ENCODE data around the gene ZNF618. TPM values are rescaled to one million over a fixed set of nuclear protein-coding genes. Genes with fewer than 3 reads are reported as not detected.
A peak's percentile ranks its signal among the peaks of the same experiment; 100 is the strongest.

Gene ZNF618
- total RNA-seq, 5 donors from 2014 or later (not counting 1 experiment from before 2014, with no cell fraction given): 0.73 to 3.0 (median 1.4) TPM

- POLR2A ChIA-PET: no interaction called here
- CTCF ChIA-PET: no interaction called here
- WGBS (ENCODE audit: insufficient coverage): 20% methylated on average over 1 of the region's 4 CpGs
- Mint-ChIP-seq H3K4me3 (no peak overlapping the region), H3K4me1 (no peaks in the 10 kb centered on the region), H3K9me3 (no peaks in the 10 kb centered on the region), H3K27ac (no peak overlapping the region), H3K36me3 (no peaks in the 10 kb centered on the region), H3K27me3 (peaks cover 16 to 23% of the 10 kb centered on the region in 2 donors)
- no peak overlapping the region for H3K27ac ChIP-seq (ENCODE audit: low read length)
- no peaks in the 10 kb centered on the region for H3K9me3 ChIP-seq
- no peak overlapping the region for H3K4me3 ChIP-seq (ENCODE audit: control insufficient read depth in 1 of 2, extremely low read depth in 1 of 2, low read length in 1 of 2)
- ATAC-seq (replicated peaks in 1 of 4) (no peak), DNase-seq (no peak)
- H3K4me1 ChIP-seq (ENCODE audit: control insufficient read depth in 1 of 2, extremely low read depth in 1 of 2, insufficient read depth in 2 of 2, low read length in 2 of 2): no peaks in the 10 kb centered on the region
- H3K27me3 ChIP-seq (replicated peaks in 1 of 2; ENCODE audit: control insufficient read depth in 2 of 2, extremely low read depth in 1 of 2, insufficient read depth in 2 of 2, low read length in 1 of 2): peaks cover 0 to 18% of the 10 kb centered on the region in 2 experiments
- H3K36me3 ChIP-seq (ENCODE audit: control insufficient read depth in 2 of 2, extremely low read depth in 1 of 2, insufficient read depth in 1 of 2, low read length in 1 of 2): no peaks in the 10 kb centered on the region
Observed at GRCh38 chr9:114061830-114062474, 185.8 kb downstream of the ZNF618 start.

- no peaks in the 10 kb centered on the region for H3K9me3 Mint-ChIP-seq
- Histone ChIP-seq H3K27ac (ENCODE audit: low read length) (no peak overlapping the region), H3K4me1 (ENCODE audit: control insufficient read depth in 1 of 2, extremely low read depth in 1 of 2, insufficient read depth in 2 of 2, low read length in 2 of 2) (no peaks in the 10 kb centered on the region), H3K4me3 (ENCODE audit: control insufficient read depth in 1 of 2, extremely low read depth in 1 of 2, low read length in 1 of 2) (no peak overlapping the region), H3K36me3 (ENCODE audit: control insufficient read depth in 2 of 2, extremely low read depth in 1 of 2, insufficient read depth in 1 of 2, low read length in 1 of 2) (no peaks in the 10 kb centered on the region), H3K27me3 (replicated peaks in 1 of 2; ENCODE audit: control insufficient read depth in 2 of 2, extremely low read depth in 1 of 2, insufficient read depth in 2 of 2, low read length in 1 of 2) (peaks cover 0 to 19% of the 10 kb centered on the region in 2 experiments), H3K9me3 (no peaks in the 10 kb centered on the region)
- POLR2A ChIA-PET: no interaction called here
- ATAC-seq (replicated peaks in 1 of 4) (no peak), DNase-seq (no peak)
- H3K27ac Mint-ChIP-seq: no peak overlapping the region
- no peaks in the 10 kb centered on the region for H3K36me3 Mint-ChIP-seq
- CTCF ChIA-PET: no interaction called here
- 89% methylated on average over 3 of the region's 8 CpGs for WGBS (ENCODE audit: insufficient coverage)
- no peaks in the 10 kb centered on the region for H3K4me1 Mint-ChIP-seq
- H3K27me3 Mint-ChIP-seq: peaks cover 20 to 27% of the 10 kb centered on the region in 2 donors
- no peak overlapping the region for H3K4me3 Mint-ChIP-seq
Observed at GRCh38 chr9:114065304-114065703, 189.2 kb downstream of the ZNF618 start.

- H3K36me3 Mint-ChIP-seq: no peaks in the 10 kb centered on the region
Observed at GRCh38 chr9:114069476-114070187, 193.5 kb downstream of the ZNF618 start.

GRCh38 chr9:114070188-114071103 is 194.3 kb downstream of the ZNF618 start:
- H3K4me3 ChIP-seq (ENCODE audit: control insufficient read depth in 1 of 2, extremely low read depth in 1 of 2, low read length in 1 of 2): no peak overlapping the region
- no peak overlapping the region for H3K27ac Mint-ChIP-seq
- H3K4me1 Mint-ChIP-seq: no peaks in the 10 kb centered on the region
- CTCF ChIA-PET: no interaction called here
- no peaks in the 10 kb centered on the region for H3K36me3 Mint-ChIP-seq
- peaks cover 0 to 8% of the 10 kb centered on the region in 2 experiments for H3K27me3 ChIP-seq (replicated peaks in 1 of 2; ENCODE audit: control insufficient read depth in 2 of 2, extremely low read depth in 1 of 2, insufficient read depth in 2 of 2, low read length in 1 of 2)
- H3K9me3 Mint-ChIP-seq: no peaks in the 10 kb centered on the region
- no peak for DNase-seq
- no peaks in the 10 kb centered on the region for H3K36me3 ChIP-seq (ENCODE audit: control insufficient read depth in 2 of 2, extremely low read depth in 1 of 2, insufficient read depth in 1 of 2, low read length in 1 of 2)
- WGBS (ENCODE audit: insufficient coverage): 89% methylated on average over 12 of the region's 17 CpGs
- POLR2A ChIA-PET: no interaction called here
- H3K27me3 Mint-ChIP-seq: peaks cover 8 to 15% of the 10 kb centered on the region in 2 donors
- H3K4me1 ChIP-seq (ENCODE audit: control insufficient read depth in 1 of 2, extremely low read depth in 1 of 2, insufficient read depth in 2 of 2, low read length in 2 of 2): no peaks in the 10 kb centered on the region
- peak in 1 of 4 experiments; percentile 19 for ATAC-seq (replicated peaks in 1 of 4)
- H3K9me3 ChIP-seq: no peaks in the 10 kb centered on the region
- no peak overlapping the region for H3K4me3 Mint-ChIP-seq
- no peak overlapping the region for H3K27ac ChIP-seq (ENCODE audit: low read length)

More at GRCh38 chr9:114069476-114070187, 193.5 kb downstream of the ZNF618 start:
- Histone ChIP-seq H3K27ac (ENCODE audit: low read length) (no peak overlapping the region), H3K4me3 (ENCODE audit: control insufficient read depth in 1 of 2, extremely low read depth in 1 of 2, low read length in 1 of 2) (no peak overlapping the region), H3K27me3 (replicated peaks in 1 of 2; ENCODE audit: control insufficient read depth in 2 of 2, extremely low read depth in 1 of 2, insufficient read depth in 2 of 2, low read length in 1 of 2) (peaks cover 0 to 6% of the 10 kb centered on the region in 2 experiments), H3K9me3 (no peaks in the 10 kb centered on the region), H3K4me1 (ENCODE audit: control insufficient read depth in 1 of 2, extremely low read depth in 1 of 2, insufficient read depth in 2 of 2, low read length in 2 of 2) (no peaks in the 10 kb centered on the region), H3K36me3 (ENCODE audit: control insufficient read depth in 2 of 2, extremely low read depth in 1 of 2, insufficient read depth in 1 of 2, low read length in 1 of 2) (no peaks in the 10 kb centered on the region)
- H3K4me1 Mint-ChIP-seq: no peaks in the 10 kb centered on the region
- WGBS (ENCODE audit: insufficient coverage): 80% methylated on average over 4 of the region's 9 CpGs
- POLR2A ChIA-PET: no interaction called here
- H3K27me3 Mint-ChIP-seq: peaks cover 6 to 12% of the 10 kb centered on the region in 2 donors
- CTCF ChIA-PET: no interaction called here
- no peak overlapping the region for H3K27ac Mint-ChIP-seq
- ATAC-seq (replicated peaks in 1 of 4) (no peak), DNase-seq (no peak)
- no peaks in the 10 kb centered on the region for H3K9me3 Mint-ChIP-seq
- no peak overlapping the region for H3K4me3 Mint-ChIP-seq

- H3K27me3 ChIP-seq (replicated peaks in 1 of 2; ENCODE audit: control insufficient read depth in 2 of 2, extremely low read depth in 1 of 2, insufficient read depth in 2 of 2, low read length in 1 of 2): peaks cover 0 to 13% of the 10 kb centered on the region in 2 experiments
- no peak overlapping the region for H3K27ac Mint-ChIP-seq
- H3K4me3 Mint-ChIP-seq: no peak overlapping the region
- H3K27ac ChIP-seq (ENCODE audit: low read length): no peak overlapping the region
- peaks cover 14 to 22% of the 10 kb centered on the region in 2 donors for H3K27me3 Mint-ChIP-seq
- no peaks in the 10 kb centered on the region for H3K9me3 ChIP-seq
- ChIA-PET POLR2A (no interaction called here), CTCF (no interaction called here)
- WGBS (ENCODE audit: insufficient coverage): 71% methylated on average over 6 of the region's 7 CpGs
- no peaks in the 10 kb centered on the region for H3K4me1 Mint-ChIP-seq
- no peak for DNase-seq
- H3K4me1 ChIP-seq (ENCODE audit: control insufficient read depth in 1 of 2, extremely low read depth in 1 of 2, insufficient read depth in 2 of 2, low read length in 2 of 2): no peaks in the 10 kb centered on the region
- H3K4me3 ChIP-seq (ENCODE audit: control insufficient read depth in 1 of 2, extremely low read depth in 1 of 2, low read length in 1 of 2): no peak overlapping the region
- H3K36me3 Mint-ChIP-seq: no peaks in the 10 kb centered on the region
- peak in 1 of 4 experiments; percentile 5 for ATAC-seq (replicated peaks in 1 of 4)
- H3K36me3 ChIP-seq (ENCODE audit: control insufficient read depth in 2 of 2, extremely low read depth in 1 of 2, insufficient read depth in 1 of 2, low read length in 1 of 2): no peaks in the 10 kb centered on the region
- no peaks in the 10 kb centered on the region for H3K9me3 Mint-ChIP-seq
Observed at GRCh38 chr9:114071197-114071795, 195.2 kb downstream of the ZNF618 start.

All from T-cell (primary cell).